ENCODE results near the gene NGEF. TPM values are rescaled to one million over a fixed set of nuclear protein-coding genes. Genes with fewer than 3 reads are reported as not detected.

NGEF gene
- total and polyA plus RNA-seq, 9 of the 15 experiments (the other 6 are each of a cell fraction or from before 2014, with no cell fraction given): 0.07 to 0.17 (median 0.09) TPM; not detected in 6

- CTCF ChIA-PET (ENCODE audit: low intra/inter-chr PET ratio): no interaction called here
- ATAC-seq (no peak), DNase-seq (ENCODE audit: extremely low read depth in 1 of 4, low spot score in 3 of 4) (no peak), FAIRE-seq (no peak)
- Histone ChIP-seq H3K27me3 (ENCODE audit: control insufficient read depth in 2 of 2, insufficient read depth in 2 of 2, low read length in 2 of 2) (no peaks in the 10 kb centered on the region), H3K4me3 (no peak overlapping the region), H3K36me3 (ENCODE audit: control insufficient read depth, insufficient read depth, low read length) (peaks cover 71% of the 10 kb centered on the region), H3K79me2 (ENCODE audit: control insufficient read depth, insufficient read depth, low read length) (no peaks in the 10 kb centered on the region), H3K4me2 (ENCODE audit: insufficient read depth, low read length) (no peak overlapping the region), H3K4me1 (replicated peaks in 1 of 2; ENCODE audit: control insufficient read depth in 2 of 2, insufficient read depth in 2 of 2, low read length in 2 of 2) (peaks cover 7 to 11% of the 10 kb centered on the region in 2 experiments), H2AFZ (ENCODE audit: low read depth, low read length) (no peak overlapping the region), H3K9ac (ENCODE audit: insufficient read depth in 1 of 2, low read depth in 2 of 2, low read length in 2 of 2) (no peak overlapping the region), H3K9me1 (ENCODE audit: control insufficient read depth, insufficient read depth, low read length) (no peaks in the 10 kb centered on the region), H3K27ac (ENCODE audit: extremely low read depth, low read depth, low read length) (no peak overlapping the region), H4K20me1 (replicated peaks; ENCODE audit: control insufficient read depth, insufficient read depth, low read length) (no peaks in the 10 kb centered on the region), H3K9me3 (replicated peaks; ENCODE audit: control insufficient read depth, insufficient read depth, low read depth, low read length) (no peaks in the 10 kb centered on the region)
- BruUV-seq (replicated peaks): no TSS peak
- POLR2A ChIA-PET: no interaction called here
- intact Hi-C loops (cut with micrococcal nuclease) (loop anchor here (5.0 to 10.0 kb wide), 2 partner anchors 175 to 402 kb away; partner anchors contain the start of gene ATG16L1), in situ Hi-C loops (cut with MboI) (loop anchor here (10.0 kb wide), 1 partner anchor 415 kb away; no protein-coding TSS in a partner anchor)
- no peak for TF ChIP-seq SAFB (IDR thresholded peaks at IDR 0.05; ENCODE audit: borderline replicate concordance, low read depth, low read length)
- no peak for TF ChIP-seq PHTF2 (CRISPR knock-in tag; IDR thresholded peaks at IDR 0.05)
- TF ChIP-seq TFE3 (CRISPR knock-in tag; IDR thresholded peaks at IDR 0.05): no peak
- TF ChIP-seq FOXA1 (IDR thresholded peaks at IDR 0.05; ENCODE audit: borderline replicate concordance): no peak
- TF ChIP-seq, protein P1, sequence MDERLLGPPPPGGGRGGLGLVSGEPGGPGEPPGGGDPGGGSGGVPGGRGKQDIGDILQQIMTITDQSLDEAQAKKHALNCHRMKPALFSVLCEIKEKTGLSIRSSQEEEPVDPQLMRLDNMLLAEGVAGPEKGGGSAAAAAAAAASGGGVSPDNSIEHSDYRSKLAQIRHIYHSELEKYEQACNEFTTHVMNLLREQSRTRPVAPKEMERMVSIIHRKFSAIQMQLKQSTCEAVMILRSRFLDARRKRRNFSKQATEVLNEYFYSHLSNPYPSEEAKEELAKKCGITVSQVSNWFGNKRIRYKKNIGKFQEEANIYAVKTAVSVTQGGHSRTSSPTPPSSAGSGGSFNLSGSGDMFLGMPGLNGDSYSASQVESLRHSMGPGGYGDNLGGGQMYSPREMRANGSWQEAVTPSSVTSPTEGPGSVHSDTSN (CRISPR knock-in tag; IDR thresholded peaks at IDR 0.05; ENCODE audit: low read depth): no peak
- TF ChIP-seq, protein P1 (tag; conservative IDR thresholded peaks at IDR 0.05; ENCODE audit: low read depth): no peak
- TF ChIP-seq EP400 (IDR thresholded peaks at IDR 0.05): no peak
- no peak for TF ChIP-seq PTBP1 (IDR thresholded peaks at IDR 0.05; ENCODE audit: low read depth, low read length)
- no peak for TF ChIP-seq SAFB2 (IDR thresholded peaks at IDR 0.05; ENCODE audit: borderline replicate concordance, low read depth, low read length, severe bottlenecking)
- no peak for TF ChIP-seq NRF1 (conservative IDR thresholded peaks at IDR 0.05 in 1 of 2, IDR thresholded peaks at IDR 0.05 in 1 of 2)
- TF ChIP-seq SMAD2 (IDR thresholded peaks at IDR 0.05; ENCODE audit: low read depth, low read length): no peak
- whole genome bisulfite sequencing (ENCODE audit: insufficient coverage, low coverage, missing lambda C conversion rate): 79% methylated on average over 3 of the region's 3 CpGs
Observed at GRCh38 chr2:232850039-232850438, 163.0 kb downstream of the NGEF start.

All from K562 (cell line).